ENCODE data around the gene SLC23A1.
A peak's percentile ranks its signal among the peaks of the same experiment; 100 is the strongest.

SLC23A1 gene

GRCh38 chr5:139414581-139415130 is 31.6 kb upstream of the SLC23A1 start:
- no peaks in the 10 kb centered on the region for H3K27me3 ChIP-seq (ENCODE audit: insufficient read depth, low read length, poor library complexity, severe bottlenecking)
- no peak overlapping the region for H3K4me3 ChIP-seq (ENCODE audit: low read length, poor library complexity, severe bottlenecking)
- H3K9me3 ChIP-seq (ENCODE audit: insufficient read depth, low read depth, low read length) = no peaks in the 10 kb centered on the region
- H3F3A ChIP-seq (ENCODE audit: low read depth) = no peaks in the 10 kb centered on the region
- peaks cover 13% of the 10 kb centered on the region; the same call in 1 of the 2 replicates for H3K36me3 ChIP-seq (ENCODE audit: insufficient read depth, low read length)
- H3K4me1 ChIP-seq (ENCODE audit: insufficient read depth, low read length, poor library complexity, severe bottlenecking) = peaks cover 35% of the 10 kb centered on the region
- H2AFZ ChIP-seq (ENCODE audit: low read length) = no peak overlapping the region
- H3K4me2 ChIP-seq (ENCODE audit: low read depth, low read length, poor library complexity, severe bottlenecking) = peak overlapping the region; percentile 5
- H3K9me2 ChIP-seq (replicated peaks; ENCODE audit: low read depth, low read length) = no peaks in the 10 kb centered on the region
- H4K20me1 ChIP-seq (ENCODE audit: insufficient read depth, low read length, poor library complexity, severe bottlenecking) = no peaks in the 10 kb centered on the region
- no peaks in the 10 kb centered on the region for H3K79me2 ChIP-seq (ENCODE audit: insufficient read depth, low read length)
- H3K9ac ChIP-seq (ENCODE audit: low read depth, low read length, poor library complexity, severe bottlenecking) = peak overlapping the region; percentile 5
- no peak for TF ChIP-seq CTCF (conservative IDR thresholded peaks at IDR 0.05; ENCODE audit: low read length)
- no peak for TF ChIP-seq EZH2phosphoT487 (IDR thresholded peaks at IDR 0.05; ENCODE audit: borderline replicate concordance)

- no peak overlapping the region for H3K4me3 ChIP-seq (ENCODE audit: low read length, poor library complexity, severe bottlenecking)
- H3K4me1 ChIP-seq (ENCODE audit: insufficient read depth, low read length, poor library complexity, severe bottlenecking) = peaks cover 35% of the 10 kb centered on the region
- H3K9me2 ChIP-seq (replicated peaks; ENCODE audit: low read depth, low read length) = no peaks in the 10 kb centered on the region
- no peaks in the 10 kb centered on the region for H3F3A ChIP-seq (ENCODE audit: low read depth)
- no peaks in the 10 kb centered on the region for H3K9me3 ChIP-seq (ENCODE audit: insufficient read depth, low read depth, low read length)
- no peaks in the 10 kb centered on the region for H4K20me1 ChIP-seq (ENCODE audit: insufficient read depth, low read length, poor library complexity, severe bottlenecking)
- H3K79me2 ChIP-seq (ENCODE audit: insufficient read depth, low read length) = no peaks in the 10 kb centered on the region
- no peaks in the 10 kb centered on the region for H3K27me3 ChIP-seq (ENCODE audit: insufficient read depth, low read length, poor library complexity, severe bottlenecking)
- no peak overlapping the region for H3K9ac ChIP-seq (ENCODE audit: low read depth, low read length, poor library complexity, severe bottlenecking)
- no peak overlapping the region for H2AFZ ChIP-seq (ENCODE audit: low read length)
- no peak overlapping the region for H3K4me2 ChIP-seq (ENCODE audit: low read depth, low read length, poor library complexity, severe bottlenecking)
- peaks cover 7% of the 10 kb centered on the region; the same call in 1 of the 2 replicates for H3K36me3 ChIP-seq (ENCODE audit: insufficient read depth, low read length)
- no peak for TF ChIP-seq CTCF (conservative IDR thresholded peaks at IDR 0.05; ENCODE audit: low read length)
- TF ChIP-seq EZH2phosphoT487 (IDR thresholded peaks at IDR 0.05; ENCODE audit: borderline replicate concordance) = no peak
These were observed 30.9 kb upstream of the SLC23A1 start for GRCh38 chr5:139413963-139414362.

- Histone ChIP-seq H3K27me3 (ENCODE audit: insufficient read depth, low read length, poor library complexity, severe bottlenecking) (no peaks in the 10 kb centered on the region), H3K4me1 (ENCODE audit: insufficient read depth, low read length, poor library complexity, severe bottlenecking) (peaks cover 32% of the 10 kb centered on the region), H3K4me2 (ENCODE audit: low read depth, low read length, poor library complexity, severe bottlenecking) (no peak overlapping the region), H3F3A (ENCODE audit: low read depth) (no peaks in the 10 kb centered on the region), H3K36me3 (ENCODE audit: insufficient read depth, low read length) (no peaks in the 10 kb centered on the region; the same call in 1 of the 2 replicates), H3K4me3 (ENCODE audit: low read length, poor library complexity, severe bottlenecking) (no peak overlapping the region), H3K79me2 (ENCODE audit: insufficient read depth, low read length) (no peaks in the 10 kb centered on the region), H3K9me2 (replicated peaks; ENCODE audit: low read depth, low read length) (no peaks in the 10 kb centered on the region), H2AFZ (ENCODE audit: low read length) (no peak overlapping the region), H3K9me3 (ENCODE audit: insufficient read depth, low read depth, low read length) (no peaks in the 10 kb centered on the region), H3K9ac (ENCODE audit: low read depth, low read length, poor library complexity, severe bottlenecking) (no peak overlapping the region), H4K20me1 (ENCODE audit: insufficient read depth, low read length, poor library complexity, severe bottlenecking) (no peaks in the 10 kb centered on the region)
- TF ChIP-seq EZH2phosphoT487 (IDR thresholded peaks at IDR 0.05; ENCODE audit: borderline replicate concordance) (no peak), CTCF (conservative IDR thresholded peaks at IDR 0.05; ENCODE audit: low read length) (no peak)
These were observed 30.1 kb upstream of the SLC23A1 start for GRCh38 chr5:139413153-139413552.

Data from Loucy (cell line).